CD4-positive, alpha-beta T cell treated with Interleukin-4 for 1 hour (primary cell): ENCODE data around the gene CIC.

Experiments used
- DNase-seq, 2 donors: peaks; one replicate each; pipeline ENCODE4 v3.0.0-alpha.2; 2020 to 2022

CIC gene

DNA sequence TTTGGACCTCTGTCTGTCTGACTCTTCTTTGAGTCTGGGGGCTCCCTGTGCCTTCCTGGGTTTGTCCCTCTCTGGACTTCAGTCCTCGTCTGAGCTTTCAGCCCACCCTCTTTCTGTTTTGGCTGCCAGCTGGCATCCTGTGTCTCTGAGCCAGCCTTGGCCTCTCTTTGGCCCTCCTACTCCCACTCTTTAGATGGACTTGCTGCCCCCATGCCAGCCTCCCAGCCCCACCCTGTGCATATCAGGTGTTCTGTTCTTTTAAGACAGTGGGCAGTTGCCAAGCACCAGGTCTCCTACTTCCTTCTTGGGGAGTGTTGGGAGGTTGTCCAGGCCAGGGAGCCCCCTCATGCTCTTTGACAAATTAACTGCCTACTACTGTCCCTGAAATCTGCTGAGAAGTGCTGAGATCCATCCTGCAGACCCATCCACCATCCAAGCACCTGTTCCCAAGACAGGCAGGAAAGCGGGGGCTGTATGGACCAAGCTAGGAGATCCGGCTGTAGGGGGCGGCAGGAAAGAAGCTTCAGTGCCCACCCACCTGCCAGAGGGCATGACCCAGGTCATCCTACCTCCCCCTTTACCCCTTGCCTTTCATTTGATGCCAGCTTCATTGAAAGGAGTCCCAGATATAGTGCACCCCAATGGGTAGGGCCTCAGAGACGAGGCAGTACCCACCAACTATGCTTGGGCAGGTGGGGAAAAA lies 9.6 kb downstream of the CIC start:
- DNase-seq = no peak

DNA sequence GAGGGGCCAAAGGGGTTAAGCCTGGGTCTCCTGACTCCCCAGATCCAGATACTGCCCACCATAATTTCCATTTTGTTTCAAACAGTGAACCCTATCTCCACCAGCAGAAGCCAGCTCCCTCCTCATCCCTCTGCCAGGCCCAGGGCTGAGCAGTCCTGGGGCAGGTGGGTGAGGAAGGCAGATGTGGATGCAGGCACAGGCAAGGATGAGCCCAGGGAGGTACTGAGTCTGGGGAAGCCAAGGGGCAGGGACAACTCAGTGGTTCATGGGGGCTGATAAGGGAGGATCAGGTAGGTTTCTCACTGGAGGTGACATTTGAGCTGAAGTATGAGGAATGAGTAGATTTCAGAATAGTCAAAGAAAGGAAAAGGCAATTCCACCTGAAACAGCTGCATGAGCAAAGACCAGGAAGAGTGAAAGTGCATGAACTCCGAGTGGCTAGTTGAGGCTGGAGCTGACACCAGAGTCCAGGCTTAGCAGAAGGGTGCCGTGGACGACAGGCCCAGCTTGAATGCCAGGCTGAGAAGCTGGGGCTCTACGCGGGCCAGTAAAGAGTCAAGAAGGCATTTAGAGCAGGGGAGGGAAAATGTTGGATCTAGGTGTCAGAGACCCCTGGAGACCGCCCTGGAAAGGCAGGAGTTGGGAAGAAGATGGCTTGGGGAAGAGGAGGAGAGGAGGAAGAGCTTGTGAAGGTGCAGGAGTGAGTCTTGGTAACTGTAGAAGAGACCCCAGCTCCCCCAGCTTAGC lies 10.3 kb downstream of the CIC start:
- DNase-seq = no peak

DNA sequence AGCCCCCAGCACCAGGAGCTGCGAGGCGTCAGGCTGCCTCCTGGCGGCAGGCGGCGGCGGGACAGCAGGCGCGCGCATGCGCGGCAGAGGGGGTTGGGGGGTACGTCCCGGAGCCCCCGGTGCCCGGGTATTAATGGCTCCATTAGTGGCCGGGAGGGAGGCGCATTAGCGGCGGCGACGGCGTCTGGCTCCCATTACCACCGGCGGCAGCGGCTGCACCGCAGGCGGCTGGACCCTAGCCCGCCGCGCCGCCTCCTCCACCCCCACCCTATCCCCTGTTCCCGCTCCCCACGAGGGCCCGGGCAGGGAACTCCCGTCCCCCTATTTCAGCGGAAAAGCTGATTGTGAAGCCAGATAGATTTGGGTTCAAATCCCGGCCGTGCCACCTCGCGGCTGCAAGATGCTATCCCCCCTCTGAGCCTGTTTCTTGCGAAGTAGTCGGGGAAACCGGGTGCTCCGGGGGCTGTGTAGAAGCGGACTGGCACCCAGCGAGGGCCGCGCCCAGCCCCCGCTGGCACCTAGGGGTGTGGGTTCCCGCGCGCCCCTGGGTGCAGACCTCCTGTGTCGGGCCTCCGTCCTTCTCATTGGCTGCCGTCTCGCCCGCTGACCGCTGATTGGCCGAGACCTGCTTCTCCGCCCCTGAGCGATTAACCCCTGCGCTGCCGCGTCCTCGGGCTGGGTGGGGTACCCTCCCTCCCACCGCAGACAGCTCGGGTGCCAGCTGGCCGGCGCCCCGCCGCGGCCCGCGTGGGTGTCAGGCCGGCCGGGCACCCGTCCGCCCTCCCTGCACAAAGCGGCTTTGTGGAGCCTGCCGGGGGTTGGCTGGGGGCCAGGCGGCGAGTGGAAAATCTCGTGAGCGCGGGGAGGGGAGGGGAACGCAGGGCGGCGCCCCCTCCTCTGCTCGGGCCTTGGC lies 11.1 kb downstream of the CIC start:
- peak; percentile 90 to 91 for DNase-seq

- DNase-seq = no peak
Observed at GRCh38 chr19:42280815-42281145, 11.7 kb downstream of the CIC start.

DNA sequence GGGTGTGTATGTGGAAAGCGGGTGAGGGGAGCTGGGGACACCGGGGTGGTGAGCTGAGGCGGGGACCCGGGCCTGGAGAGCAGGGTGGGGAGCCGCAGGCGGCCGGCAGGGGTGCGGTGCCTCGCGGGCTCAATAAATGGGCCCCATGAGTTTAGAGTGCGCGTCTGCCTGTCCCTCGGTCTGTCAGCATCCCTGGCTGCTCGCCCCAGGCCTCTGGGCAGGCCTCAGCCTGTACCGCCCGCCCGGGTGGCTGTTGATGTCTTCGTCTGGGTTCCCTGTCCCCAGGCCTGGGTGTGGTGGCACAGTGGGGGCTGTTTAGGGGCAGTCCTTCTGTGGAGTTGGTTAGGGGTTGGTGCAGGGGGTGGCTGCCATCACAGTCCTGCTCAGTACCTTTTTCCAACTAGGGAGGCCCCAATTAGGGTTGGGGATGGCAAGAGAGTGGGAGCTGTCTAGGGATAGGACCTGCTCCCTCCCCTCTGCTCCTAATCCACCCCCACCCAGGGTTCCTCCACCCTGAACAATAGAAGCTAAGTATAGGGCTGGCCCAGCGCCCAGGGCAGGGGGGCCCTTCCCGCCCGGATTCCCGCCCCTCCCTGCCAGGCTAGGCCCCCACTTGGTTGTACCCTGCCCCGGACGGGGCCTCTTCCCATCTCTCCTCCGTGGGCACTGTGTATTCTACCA lies 12.2 kb downstream of the CIC start:
- peak in 1 of 2 donors; percentile 43 for DNase-seq

DNA sequence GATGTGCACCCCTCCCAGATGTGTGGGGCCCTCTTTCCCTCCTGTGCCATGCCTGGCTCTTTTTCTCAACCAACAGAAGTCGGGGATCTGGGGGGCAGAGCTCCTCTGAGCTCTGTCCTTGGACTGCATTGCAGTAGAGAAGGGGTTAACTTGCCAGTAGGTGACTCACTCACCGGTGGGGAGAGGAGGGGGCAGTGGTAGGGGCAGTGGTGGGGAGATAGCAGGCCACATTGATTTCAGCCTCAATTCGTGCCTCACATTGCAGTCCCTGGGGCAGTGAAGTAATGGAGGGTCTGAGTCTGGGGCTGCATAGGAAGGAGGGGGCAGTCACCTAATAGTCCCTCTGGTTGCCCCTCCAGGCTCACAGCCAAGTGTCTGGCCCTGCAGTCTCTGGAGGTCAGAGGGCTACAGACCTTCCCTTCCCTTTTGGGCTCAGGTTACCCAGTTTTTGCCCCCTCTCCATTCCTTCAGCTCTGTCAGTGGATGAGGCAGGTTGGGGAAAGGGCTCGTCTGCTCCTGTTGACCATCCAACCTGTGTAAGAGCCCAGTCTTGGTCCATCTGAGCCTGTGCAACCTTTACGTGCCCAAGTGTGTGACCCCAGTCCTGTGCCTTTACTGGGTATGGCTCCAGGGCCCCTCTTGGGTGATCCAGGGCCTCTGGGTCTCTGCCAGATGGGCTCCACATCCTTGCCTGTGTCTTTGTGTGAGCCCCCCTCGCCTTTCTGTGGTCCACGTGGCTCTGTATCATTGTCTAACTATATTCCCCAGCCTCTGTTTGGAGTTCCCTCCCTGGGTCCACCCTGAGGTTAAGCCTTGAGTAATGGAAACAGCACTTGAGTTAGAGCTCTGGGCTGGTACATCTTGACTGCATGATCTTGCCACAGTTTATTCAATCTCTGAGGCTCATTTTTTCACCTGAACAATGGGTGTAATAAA lies 13.0 kb downstream of the CIC start:
- DNase-seq = no peak

DNA sequence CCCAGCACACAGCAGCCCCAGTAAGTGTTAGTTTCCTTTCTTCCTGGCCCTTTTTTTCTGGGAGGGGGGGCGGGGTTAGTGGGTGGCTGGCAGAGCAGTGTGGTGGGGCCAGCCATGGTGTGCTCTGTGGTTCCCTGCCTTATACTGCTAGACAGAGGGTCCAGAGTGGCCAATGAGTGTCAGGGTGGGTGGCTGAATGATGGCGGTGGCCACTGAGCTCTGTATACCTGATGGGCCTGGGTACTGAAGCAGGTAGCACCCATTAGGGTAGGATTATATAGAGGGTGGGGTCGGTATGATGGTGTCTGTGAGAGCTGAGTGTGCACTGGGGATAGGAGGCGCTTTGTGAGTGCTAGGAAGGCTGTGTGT lies 13.8 kb downstream of the CIC start:
- DNase-seq = no peak

DNA sequence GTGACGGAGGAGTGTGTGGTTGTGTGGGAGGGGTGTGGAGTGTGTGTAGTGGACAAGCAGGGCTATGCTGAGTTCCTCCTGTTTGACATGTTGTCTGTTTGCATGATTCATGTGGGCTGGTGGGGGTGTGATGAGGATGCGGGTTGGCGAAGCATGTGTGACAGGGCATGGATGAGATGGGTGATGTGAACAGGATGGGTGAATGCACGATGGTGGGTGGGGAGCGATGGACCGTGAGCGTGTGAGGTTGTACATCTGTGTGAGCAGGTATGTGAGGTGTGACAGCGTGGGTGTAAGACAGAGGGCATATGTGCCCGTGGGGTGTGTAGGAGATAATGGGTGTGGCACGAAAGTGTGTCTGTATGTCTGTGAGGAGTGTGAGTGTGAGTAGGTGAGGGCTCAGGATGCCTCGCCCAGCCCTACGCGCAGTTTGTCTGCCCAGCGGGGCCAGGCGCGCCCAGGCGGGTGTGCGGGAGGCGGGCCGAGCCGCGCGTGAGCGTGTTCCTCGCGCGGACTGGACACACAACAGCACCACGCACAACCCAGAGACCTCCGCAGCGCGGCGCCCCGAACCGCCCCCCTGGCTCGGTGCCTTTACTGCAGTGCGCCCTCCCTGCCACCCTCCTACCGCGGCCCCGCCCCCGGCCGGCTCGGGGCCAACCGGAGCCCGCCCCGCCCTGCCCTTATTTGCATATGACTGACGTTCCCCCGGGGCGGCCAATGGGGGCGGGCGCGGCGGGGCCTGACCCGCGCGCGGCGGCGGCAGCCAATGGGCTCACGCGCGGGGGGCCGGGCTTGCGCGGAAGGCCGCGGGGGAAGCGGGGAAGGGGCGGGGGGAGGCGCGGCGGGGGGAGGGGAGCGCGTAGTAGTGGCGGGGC lies 14.4 kb downstream of the CIC start:
- peak; percentile 96 for DNase-seq

DNA sequence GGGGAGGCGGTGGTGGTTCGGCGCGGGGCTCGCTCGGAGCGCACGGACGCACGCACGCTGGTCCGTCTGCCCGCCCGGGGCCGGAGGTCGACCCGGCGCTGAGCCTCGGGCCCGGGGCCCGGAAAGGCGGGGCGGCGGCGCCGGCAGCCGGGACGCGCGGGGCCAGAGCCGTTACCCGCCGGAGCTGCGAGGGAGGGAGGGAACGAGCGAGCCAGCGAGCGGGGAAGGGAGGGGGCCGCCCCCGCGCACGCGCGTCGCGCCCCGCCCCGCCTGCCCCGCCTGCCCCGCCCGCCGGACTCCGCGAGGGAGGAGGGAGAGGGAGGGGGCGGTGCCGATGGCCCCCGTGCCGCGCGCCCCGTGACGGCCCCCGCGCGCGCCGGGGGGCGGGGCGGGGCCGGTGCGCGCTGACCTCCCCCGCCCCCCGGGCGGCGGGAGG lies 15.0 kb downstream of the CIC start:
- DNase-seq = peak; percentile 88 to 92

DNA sequence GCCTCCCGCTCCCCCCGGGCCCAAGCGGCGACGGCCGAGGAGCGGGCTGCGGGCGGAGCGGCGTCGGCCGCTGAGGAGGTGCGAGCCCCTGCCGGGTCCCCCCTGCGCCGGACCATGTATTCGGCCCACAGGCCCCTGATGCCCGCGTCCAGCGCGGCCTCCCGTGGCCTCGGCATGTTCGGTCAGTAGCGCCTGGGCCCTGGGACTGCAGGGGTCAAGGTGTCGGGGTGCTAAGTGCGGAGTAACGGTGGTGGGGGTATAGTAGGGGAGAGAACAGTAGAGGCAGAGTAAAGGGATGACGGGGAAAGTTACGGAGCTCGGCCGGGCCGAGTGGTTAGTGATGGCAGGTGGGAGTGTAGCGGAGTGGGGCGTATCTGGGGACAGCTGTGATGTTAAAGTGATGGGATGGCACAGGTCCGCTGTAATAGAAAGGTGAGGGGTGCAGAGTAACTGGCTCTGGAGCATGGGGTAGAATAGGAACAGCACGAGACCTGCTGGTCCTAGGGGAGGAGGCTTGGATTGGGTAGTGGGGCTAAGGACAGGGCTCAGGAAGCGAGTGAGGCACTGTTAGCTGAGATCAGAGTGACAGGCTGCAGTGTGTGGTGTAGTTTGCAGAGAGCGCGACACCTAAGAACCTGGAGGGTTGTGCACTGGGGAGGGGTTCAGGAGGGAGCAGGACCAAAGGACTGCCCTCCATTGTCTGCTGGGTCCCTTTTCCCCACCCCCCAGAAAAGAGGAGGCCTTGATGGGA lies 15.7 kb downstream of the CIC start:
- DNase-seq = no peak

DNA sequence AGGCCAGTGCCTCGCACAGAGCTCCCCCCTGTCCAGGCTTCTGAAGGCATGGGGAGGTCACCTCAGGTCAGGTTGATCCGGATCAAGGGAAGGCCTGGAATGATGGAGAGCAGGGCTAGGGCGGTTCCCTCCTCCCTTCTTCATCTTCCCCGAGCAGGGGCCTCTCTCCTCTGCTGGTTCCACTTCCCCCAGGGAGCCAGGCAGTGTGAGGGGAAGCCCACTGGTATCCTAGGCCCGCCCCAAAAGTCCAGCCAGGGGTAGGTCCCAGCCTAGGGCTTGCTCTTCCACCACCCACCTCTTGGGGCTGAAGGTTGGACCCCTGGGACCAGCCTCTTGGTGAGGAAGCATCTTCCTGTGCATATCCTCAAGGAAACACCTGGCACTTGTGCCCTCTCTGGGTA lies 16.5 kb downstream of the CIC start:
- no peak for DNase-seq

GRCh38 chr19:42285988-42286348 lies 16.9 kb downstream of the CIC start:
- no peak for DNase-seq

- no peak for DNase-seq
Observed at GRCh38 chr19:42286349-42287016, 17.4 kb downstream of the CIC start.

DNA sequence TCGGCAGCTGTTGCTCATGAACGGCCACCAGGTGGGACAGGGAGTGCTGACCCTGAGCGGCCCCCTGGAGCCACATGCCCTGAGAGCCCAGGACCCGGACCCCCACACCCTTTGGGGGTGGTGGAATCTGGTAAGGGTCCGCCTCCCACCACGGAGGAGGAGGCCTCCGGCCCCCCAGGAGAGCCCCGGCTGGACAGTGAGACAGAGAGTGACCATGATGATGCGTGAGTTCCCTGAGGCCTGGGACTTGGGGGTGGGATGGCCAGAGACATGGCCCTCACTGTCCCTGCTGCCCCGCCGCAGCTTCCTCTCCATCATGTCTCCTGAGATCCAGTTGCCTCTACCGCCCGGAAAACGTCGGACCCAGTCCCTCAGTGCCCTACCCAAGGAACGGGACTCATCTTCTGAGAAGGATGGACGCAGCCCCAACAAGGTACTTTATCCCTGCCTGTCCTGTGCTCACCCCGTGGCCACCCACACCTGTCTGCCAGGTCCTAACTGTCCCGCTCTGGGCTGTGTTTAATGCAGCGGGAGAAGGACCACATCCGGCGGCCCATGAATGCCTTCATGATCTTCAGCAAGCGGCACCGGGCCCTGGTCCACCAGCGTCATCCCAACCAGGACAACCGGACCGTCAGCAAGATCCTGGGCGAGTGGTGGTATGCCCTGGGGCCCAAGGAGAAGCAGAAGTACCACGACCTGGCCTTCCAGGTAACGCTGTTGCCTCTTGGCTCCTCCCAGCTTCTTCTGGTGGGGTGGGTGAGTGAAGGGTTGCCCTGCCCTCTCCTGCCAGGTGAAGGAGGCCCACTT lies 18.2 kb downstream of the CIC start:
- DNase-seq = no peak

DNA sequence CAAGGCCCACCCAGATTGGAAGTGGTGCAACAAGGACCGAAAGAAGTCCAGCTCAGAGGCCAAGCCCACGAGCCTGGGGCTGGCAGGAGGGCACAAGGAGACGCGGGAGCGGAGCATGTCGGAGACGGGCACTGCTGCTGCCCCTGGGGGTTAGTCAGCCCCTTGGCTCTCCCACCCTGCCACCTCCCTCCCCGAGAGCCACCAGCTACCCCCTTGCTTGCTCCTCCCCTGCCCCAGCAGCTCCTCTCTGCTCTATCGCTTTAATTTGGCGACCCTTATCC lies 18.7 kb downstream of the CIC start:
- no peak for DNase-seq

- DNase-seq = no peak
Observed at GRCh38 chr19:42288387-42288786, 19.3 kb downstream of the CIC start.

DNA sequence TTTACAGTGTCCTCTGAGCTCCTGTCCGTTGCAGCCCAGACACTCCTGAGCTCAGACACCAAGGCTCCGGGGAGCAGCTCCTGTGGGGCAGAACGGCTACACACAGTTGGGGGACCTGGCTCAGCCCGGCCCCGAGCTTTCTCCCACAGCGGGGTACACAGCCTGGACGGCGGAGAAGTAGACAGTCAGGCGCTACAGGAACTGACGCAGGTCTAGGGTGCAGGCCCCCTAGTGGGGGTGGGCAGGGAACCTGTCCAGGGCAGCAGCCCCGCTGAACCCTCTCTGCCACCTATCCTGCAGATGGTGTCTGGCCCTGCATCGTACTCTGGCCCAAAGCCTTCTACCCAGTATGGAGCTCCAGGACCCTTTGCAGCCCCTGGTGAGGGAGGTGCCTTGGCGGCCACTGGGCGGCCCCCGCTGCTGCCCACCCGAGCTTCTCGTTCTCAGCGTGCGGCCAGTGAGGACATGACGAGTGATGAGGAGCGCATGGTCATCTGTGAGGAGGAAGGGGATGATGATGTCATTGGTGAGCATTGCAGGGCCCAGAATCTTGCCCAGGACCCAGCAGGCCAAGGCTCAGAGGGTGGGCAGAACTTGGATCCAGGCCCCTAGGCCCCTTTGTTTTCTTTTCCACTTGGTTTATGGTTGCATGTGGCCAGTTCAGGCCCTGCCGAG lies 20.0 kb downstream of the CIC start:
- DNase-seq = no peak

DNA sequence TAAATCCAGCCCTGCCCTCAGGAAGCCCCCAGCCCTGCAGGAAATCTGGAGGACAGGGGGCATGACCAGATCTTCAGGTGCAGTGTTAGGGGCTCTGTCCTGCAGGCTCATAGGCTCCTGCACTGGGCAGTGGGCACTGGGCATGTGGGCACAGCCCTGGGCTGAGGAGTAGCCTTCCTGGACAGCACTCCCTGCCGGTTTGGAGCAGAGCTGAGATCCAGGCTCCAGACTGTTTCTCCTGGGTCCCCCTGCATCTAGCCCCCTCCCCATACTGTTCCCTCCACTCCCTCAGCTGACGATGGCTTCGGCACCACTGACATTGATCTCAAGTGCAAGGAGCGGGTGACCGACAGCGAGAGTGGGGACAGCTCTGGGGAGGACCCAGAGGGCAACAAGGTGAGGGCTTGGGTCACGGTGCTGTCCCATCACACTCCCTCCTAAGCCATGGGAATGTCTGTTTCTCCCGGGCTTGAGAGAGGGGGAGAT lies 20.5 kb downstream of the CIC start:
- DNase-seq = no peak
